Middle frontal gyrus (tissue), 1 donor: ENCODE results near the gene PCSK1N.
"Not testable (repeated sequence)": the region's sequence is repeated elsewhere in the genome, so short reads cannot be mapped to it uniquely, and the experiment has no call there.

Experiments
- DNase-seq: peaks from one replicate; pipeline ENCODE4 v3.0.0-alpha.2; 2015; ENCODE audit warnings: low spot score; ENCODE audit errors: extremely low spot score

PCSK1N gene

GRCh38 chrX:48835524-48836329 is at the start of gene PCSK1N:
PCSK1N (minus strand) TSS chrX:48835610; CDS start chrX:48835532, 78 bp downstream.
- no peak for DNase-seq

- DNase-seq: no peak
Measured at GRCh38 chrX:48883729-48884128, 48.3 kb upstream of the PCSK1N start.

GRCh38 chrX:48876944-48877343 is 41.5 kb upstream of the PCSK1N start:
- DNase-seq: not testable (repeated sequence)

- not testable (repeated sequence) for DNase-seq
Measured at GRCh38 chrX:48872017-48872416, 36.6 kb upstream of the PCSK1N start.

GRCh38 chrX:48864210-48864609 is 28.8 kb upstream of the PCSK1N start:
- DNase-seq: no peak

GRCh38 chrX:48854898-48855297 is 19.5 kb upstream of the PCSK1N start:
- DNase-seq: no peak

- DNase-seq: not testable (repeated sequence)
Measured at GRCh38 chrX:48854121-48854804, 18.9 kb upstream of the PCSK1N start.

- DNase-seq: not testable (repeated sequence)
Measured at GRCh38 chrX:48853494-48853893, 18.1 kb upstream of the PCSK1N start.

GRCh38 chrX:48852857-48853256 is 17.4 kb upstream of the PCSK1N start:
- no peak for DNase-seq

GRCh38 chrX:48848847-48849246 is 13.4 kb upstream of the PCSK1N start:
- DNase-seq: no peak

- no peak for DNase-seq
Measured at GRCh38 chrX:48839686-48840085, 4.3 kb upstream of the PCSK1N start.

GRCh38 chrX:48834383-48834709 is 1.1 kb downstream of the PCSK1N start:
- no peak for DNase-seq

- DNase-seq: no peak
Measured at GRCh38 chrX:48833542-48834138, 1.8 kb downstream of the PCSK1N start.

GRCh38 chrX:48831909-48832291 is 3.5 kb downstream of the PCSK1N start:
- DNase-seq: no peak

GRCh38 chrX:48831136-48831908 is 4.1 kb downstream of the PCSK1N start:
- DNase-seq: no peak

- DNase-seq: no peak
Measured at GRCh38 chrX:48829016-48829735, 6.2 kb downstream of the PCSK1N start.

- no peak for DNase-seq
Measured at GRCh38 chrX:48827654-48827968, 7.8 kb downstream of the PCSK1N start.

- DNase-seq: no peak
Measured at GRCh38 chrX:48826876-48827653, 8.3 kb downstream of the PCSK1N start.

- no peak for DNase-seq
Measured at GRCh38 chrX:48826135-48826875, 9.1 kb downstream of the PCSK1N start, which contains the start of gene ERAS. ERAS (plus strand) TSS chrX:48826513; CDS start chrX:48829124, 2,611 bp downstream.

- DNase-seq: no peak
Measured at GRCh38 chrX:48824066-48824465, 11.3 kb downstream of the PCSK1N start.
